SKM-1 (cell line): ENCODE results near the gene NEMP2.
"Not testable (repeated sequence)": the region's sequence is repeated elsewhere in the genome, so short reads cannot be mapped to it uniquely, and the experiment has no call there.

Source experiments
- DNase-seq: peaks from one replicate; lab custom pipeline; 2025; ENCODE audit not compliant: unreplicated experiment; lab: John Stamatoyannopoulos, UW

NEMP2 gene

GRCh38 chr2:190527214-190527613, 7.3 kb downstream of the NEMP2 start:
- no peak for DNase-seq

GRCh38 chr2:190526105-190526750, 8.3 kb downstream of the NEMP2 start:
- no peak for DNase-seq

GRCh38 chr2:190524928-190525327, 9.6 kb downstream of the NEMP2 start:
- DNase-seq = no peak

GRCh38 chr2:190519975-190520767, 14.4 kb downstream of the NEMP2 start:
- no peak for DNase-seq

GRCh38 chr2:190517468-190517867, 17.1 kb downstream of the NEMP2 start:
- DNase-seq = no peak

GRCh38 chr2:190515687-190516086, 18.8 kb downstream of the NEMP2 start:
- DNase-seq = no peak

- DNase-seq = no peak
Observed at GRCh38 chr2:190514676-190515075, 19.8 kb downstream of the NEMP2 start.

GRCh38 chr2:190513877-190514276, 20.6 kb downstream of the NEMP2 start:
- DNase-seq = no peak

GRCh38 chr2:190512539-190513095, 21.9 kb downstream of the NEMP2 start:
- no peak for DNase-seq

GRCh38 chr2:190511104-190511503, 23.4 kb downstream of the NEMP2 start:
- DNase-seq = no peak

- DNase-seq = not testable (repeated sequence)
Observed at GRCh38 chr2:190509895-190510294, 24.6 kb downstream of the NEMP2 start.

GRCh38 chr2:190507135-190507534, 27.4 kb downstream of the NEMP2 start:
- DNase-seq = no peak

- no peak for DNase-seq
Observed at GRCh38 chr2:190506666-190507065, 27.9 kb downstream of the NEMP2 start.

- no peak for DNase-seq
Observed at GRCh38 chr2:190505696-190506095, 28.8 kb downstream of the NEMP2 start.

GRCh38 chr2:190504912-190505311, 29.6 kb downstream of the NEMP2 start:
- DNase-seq = no peak

GRCh38 chr2:190503088-190503487, 31.4 kb downstream of the NEMP2 start:
- no peak for DNase-seq

- DNase-seq = no peak
Observed at GRCh38 chr2:190501702-190502407, 32.7 kb downstream of the NEMP2 start.

GRCh38 chr2:190501231-190501630, 33.3 kb downstream of the NEMP2 start:
- no peak for DNase-seq

- DNase-seq = no peak
Observed at GRCh38 chr2:190500054-190500502, 34.4 kb downstream of the NEMP2 start.

- no peak for DNase-seq
Observed at GRCh38 chr2:190499273-190499672, 35.2 kb downstream of the NEMP2 start.

- no peak for DNase-seq
Observed at GRCh38 chr2:190497428-190497827, 37.1 kb downstream of the NEMP2 start.
